NCI-H1436 (cell line): ENCODE results near the gene CLN3.
"Not testable (repeated sequence)": the region's sequence is repeated elsewhere in the genome, so short reads cannot be mapped to it uniquely, and the experiment has no call there.

Source experiments
- DNase-seq: peaks from one replicate; lab custom pipeline; 2025; lab: John Stamatoyannopoulos, UW

The CLN3 gene

GRCh38 chr16:28491970-28492474, at the start of gene CLN3:
TSS of gene CLN3 (minus strand) at chr16:28492074. CDS start at chr16:28491759, 315 bp downstream.
- peak; percentile 89 for DNase-seq

DNA sequence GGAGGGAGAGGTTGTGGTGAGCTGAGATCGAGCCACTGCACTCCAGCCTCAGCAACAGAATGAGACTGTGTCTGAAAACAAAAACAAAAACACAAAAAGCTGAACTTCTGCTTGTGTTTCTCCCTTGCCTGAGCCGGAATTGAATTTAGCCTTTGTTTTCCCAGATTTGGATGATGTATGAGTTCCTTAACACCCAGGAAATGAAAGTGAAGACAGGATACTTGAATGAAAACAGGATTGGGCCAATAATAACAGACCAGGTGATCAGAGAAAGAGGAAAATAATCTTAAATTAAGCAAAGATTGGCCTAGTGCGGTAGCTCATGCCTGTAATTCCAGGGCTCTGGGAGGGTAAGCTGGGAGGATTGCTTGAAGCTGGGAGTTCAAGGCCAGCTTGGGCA, 48.5 kb upstream of the CLN3 start:
- DNase-seq: no peak

GRCh38 chr16:28538733-28539596, 47.1 kb upstream of the CLN3 start, which contains the start of gene NUPR1:
TSS of gene NUPR1 (minus strand) at chr16:28538974. CDS start at chr16:28538907, 67 bp downstream.
- DNase-seq: no peak

DNA sequence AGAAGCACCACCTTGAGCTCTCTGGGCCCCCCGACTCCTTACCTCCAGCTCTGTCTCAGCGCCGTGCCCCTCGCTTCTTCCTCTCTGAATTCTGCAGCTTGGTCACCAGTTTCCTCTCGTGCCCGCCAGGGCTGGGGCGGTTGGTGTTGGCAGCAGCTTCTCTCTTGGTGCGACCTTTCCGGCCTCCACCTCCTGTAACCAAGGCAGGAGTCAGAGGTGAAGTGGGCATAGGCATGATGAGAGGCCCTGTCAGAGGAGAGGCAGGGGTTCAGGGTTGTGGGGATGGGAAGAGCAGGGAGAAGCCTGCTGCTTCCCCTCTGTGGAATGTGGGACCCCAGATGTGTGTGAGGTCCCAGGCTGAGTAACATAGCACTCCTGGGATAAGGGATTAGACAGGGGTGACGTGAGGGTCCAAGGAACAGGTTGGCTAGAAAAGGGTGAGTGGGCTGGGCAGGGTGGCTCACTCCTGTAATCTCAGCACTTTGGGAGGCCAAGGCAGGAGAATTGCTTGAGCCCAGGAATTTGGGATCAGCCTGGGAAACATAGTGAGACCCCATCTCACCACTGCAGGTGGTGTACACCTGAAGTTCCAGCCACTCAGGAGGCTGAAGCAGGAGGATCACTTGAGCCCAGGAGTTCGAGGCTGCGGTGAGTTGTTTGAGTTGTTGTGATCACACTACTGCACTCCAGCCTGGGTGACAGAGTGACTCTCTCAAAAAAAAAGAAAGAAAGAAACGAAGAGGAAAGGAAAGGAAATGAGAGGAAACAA, 46.3 kb upstream of the CLN3 start:
- no peak for DNase-seq

GRCh38 chr16:28537076-28537475, 45.2 kb upstream of the CLN3 start:
- no peak for DNase-seq

- no peak for DNase-seq
Measured at GRCh38 chr16:28534542-28535373, 42.9 kb upstream of the CLN3 start.

DNA sequence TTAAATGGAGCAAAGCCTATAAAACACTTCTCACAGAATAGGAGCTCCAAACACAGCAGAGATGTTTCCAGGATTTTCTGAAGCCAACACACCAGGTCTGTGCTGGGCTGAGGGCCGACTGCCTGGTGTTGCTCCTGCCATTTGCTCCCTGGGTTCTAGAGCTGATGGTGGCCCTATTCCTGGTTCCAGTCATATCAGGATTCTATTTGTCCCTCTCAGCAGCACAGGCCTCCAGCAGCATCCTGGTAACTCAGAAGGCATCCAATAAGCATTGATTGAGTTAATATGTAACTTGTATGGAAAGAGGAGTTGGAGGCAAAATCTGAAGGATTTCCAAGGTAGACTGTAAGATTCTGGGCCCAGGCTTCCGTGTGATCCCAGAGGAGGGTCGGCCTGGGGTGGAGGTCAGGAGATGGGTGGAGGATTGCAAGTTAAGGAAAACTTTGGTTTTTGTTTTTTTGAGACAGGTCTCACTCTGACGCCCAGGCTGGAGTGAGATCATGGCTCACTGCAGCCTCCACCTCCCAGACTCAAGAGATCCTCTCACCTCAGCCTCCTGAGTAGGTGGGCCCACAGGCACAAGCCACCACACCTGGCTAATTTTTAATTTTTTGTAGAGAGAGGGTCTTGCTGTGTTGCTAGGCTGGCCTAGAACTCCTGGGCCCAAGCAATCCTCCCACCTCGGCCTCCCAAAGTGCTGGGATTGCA, 41.2 kb upstream of the CLN3 start:
- DNase-seq: no peak

DNA sequence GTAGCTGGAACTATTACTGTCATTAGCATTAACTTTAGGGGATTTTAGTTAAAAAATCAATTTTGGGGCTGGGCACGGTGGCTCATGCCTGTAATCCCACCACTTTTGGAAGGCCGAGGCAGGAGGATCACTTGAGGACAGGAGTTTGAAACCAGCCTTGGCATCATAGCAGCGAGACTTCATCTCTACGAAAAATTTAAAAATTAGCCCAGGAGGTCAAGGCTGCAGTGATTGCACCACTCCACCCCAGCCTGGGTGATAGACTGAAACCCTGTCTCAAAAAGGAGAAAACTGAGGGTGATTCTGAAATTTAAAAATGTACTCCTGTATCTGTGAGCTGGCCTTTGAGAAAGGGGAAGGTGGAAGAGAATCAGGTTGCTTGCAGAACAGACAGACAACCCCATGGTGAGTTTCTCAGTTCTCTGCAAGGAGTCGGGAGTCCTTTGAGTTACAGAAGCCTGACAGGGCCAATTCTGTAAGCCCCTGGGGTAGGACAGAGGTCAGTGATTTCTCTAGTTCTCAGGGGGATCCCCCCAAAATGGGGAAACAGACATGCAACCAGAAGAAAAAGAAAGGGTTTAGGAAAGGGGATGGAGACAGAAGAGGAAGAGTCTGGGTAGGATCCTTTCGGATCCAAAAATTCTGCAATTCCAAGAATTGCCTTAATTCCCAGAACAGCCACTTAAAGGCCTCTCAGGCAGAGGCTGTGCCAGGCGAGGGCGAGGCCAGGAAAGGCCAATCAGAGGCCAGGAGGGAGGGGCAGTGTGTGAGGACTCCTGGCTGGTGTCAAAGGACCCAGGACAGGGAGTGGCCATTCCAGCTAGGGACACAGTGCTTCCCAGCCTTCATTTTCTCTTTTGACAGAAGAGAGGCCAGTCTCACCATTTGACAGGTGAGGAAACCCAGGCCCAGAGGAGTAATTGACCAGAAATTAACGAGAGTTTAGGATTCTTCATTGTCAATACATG, 40.2 kb upstream of the CLN3 start:
- no peak for DNase-seq

DNA sequence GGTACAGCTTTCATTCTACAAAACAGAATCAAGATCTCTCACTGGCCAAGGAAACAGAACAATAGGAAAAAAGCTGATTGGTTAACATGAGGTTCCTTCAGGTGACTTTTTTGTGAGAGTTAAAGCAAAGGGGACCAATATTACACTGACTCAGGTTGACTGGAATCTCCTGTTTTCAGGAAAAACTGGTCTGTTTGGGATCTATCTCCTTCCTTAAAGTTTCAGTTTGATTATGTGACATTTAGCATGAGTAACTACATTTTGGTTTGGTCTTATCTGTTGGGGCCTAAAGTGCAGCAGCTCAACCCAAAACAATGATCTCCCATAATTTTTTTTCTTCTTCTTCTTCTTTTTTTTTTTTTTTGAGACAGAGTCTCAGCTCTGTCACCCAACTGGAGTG, 37.2 kb upstream of the CLN3 start:
- DNase-seq: no peak

DNA sequence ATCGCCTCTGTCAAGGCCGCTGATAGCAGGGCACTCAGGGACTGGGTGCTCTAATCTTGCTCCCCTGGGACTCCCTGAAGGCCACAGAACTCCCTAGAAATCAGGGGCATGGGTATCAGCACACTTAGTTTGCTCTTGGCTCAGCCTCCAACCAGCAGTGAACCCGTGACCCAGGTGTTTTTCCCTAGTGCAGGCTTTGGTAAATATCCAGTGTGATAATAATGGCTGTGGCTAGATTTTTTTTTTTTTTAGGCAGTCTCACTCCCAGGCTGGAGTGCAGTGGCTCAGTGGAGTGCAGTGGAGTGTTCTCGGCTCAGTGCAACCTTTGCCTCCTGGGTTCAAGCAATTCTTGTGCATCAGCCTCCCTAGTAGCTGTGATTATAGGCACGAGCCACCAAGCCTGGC, 36.6 kb upstream of the CLN3 start:
- peak; percentile 10 for DNase-seq

GRCh38 chr16:28527985-28528384, 36.1 kb upstream of the CLN3 start:
- DNase-seq: no peak

DNA sequence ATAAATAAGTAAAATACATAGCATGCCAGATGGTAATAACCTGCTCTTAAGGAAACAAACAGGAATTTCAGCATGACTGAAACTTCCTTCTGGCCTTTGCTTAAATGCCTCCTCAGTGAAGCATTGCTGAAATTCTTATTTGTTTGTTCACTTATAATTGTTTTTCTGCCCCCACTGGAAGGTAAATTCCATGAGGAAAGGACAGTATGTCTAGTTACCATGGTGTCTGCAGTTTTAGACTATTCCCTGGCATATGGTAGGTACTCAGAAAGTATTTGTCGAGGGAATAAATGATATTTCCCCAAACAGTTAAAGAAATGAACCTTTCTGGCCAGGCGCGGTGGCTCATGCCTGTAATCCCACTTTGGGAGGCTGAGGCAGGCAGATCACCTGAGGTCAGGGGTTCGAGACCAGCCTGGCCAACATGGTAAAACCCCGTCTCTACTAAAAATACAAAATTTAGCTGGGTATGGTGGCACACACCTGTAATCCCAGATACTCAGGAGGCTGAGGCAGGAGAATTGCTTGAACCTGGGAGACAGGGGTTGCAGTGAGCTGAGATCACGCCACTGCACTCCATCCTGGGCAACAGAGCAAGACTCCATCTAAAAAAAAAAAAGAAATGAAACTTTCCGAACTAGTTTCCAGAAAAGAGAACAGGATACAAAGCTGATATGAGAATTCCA, 35.4 kb upstream of the CLN3 start:
- not testable (repeated sequence) for DNase-seq

- no peak for DNase-seq
Measured at GRCh38 chr16:28526201-28527099, 34.6 kb upstream of the CLN3 start.

GRCh38 chr16:28524681-28525171, 32.9 kb upstream of the CLN3 start:
- DNase-seq: no peak

GRCh38 chr16:28522792-28523191, 30.9 kb upstream of the CLN3 start:
- no peak for DNase-seq

GRCh38 chr16:28521436-28521835, 29.6 kb upstream of the CLN3 start:
- no peak for DNase-seq

DNA sequence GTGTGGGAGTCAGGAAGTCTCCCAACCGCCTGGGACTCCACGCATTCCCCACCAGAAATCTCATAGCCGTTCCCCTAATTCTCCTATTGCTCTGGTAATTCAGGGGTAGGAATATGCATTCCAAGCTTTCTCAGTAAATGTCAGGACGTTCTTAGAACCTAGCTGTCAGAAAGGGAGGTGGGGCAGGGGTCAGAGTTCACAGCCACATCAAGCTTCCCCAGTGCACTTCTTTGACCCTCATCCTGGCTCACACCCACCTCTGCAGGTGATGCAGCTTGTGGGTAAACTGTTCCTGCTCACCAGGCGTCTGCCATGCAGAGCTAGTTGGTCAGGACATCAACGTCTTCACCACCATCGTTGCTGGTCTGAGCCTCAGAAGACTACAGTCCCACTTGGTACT, 28.8 kb upstream of the CLN3 start:
- no peak for DNase-seq

DNA sequence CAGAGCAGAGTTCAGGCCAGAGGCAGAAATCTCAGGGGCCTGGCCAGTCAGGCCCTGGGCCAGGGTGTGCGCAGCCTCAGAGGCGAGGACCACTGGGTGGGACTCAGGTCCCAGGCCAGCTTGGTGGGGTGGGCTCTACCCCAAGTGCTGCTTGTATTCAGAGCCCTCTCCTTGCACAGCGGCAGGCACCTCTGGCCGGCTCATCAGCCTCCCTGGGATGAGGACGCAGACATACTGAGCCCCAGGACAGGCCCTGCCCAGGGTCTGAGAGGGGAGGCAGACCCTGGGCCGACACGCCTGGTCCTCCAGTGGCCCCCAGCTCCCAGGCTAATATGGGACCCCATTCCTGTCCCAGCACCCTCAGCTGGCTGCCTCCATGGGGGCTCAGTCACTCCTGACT, 22.4 kb upstream of the CLN3 start:
- DNase-seq: no peak
